SK-N-SH treated with all-trans-retinoic acid at 6 μM for 48 hours (cell line): Measurements from ENCODE around the gene ARHGEF3.

ENCODE experiments used
- PATZ1 ChIP-seq: fragments of 250-450 bp; sonication (Bioruptor Pico); IDR thresholded peaks from 2 replicates; pipeline ENCODE4 v1.8.0; 2020; ENCODE audit warnings: mild to moderate bottlenecking, moderate library complexity, borderline replicate concordance
- POU6F1 ChIP-seq: fragments of 250-450 bp; sonication (Bioruptor Pico); IDR thresholded peaks from 2 replicates; pipeline ENCODE4 v1.8.0; 2021; ENCODE audit warnings: low read depth, mild to moderate bottlenecking, moderate library complexity, borderline replicate concordance
- RARB ChIP-seq: fragments of 250-450 bp; sonication (Bioruptor Pico); IDR thresholded peaks from 2 replicates; pipeline ENCODE4 v1.8.0; 2021; ENCODE audit warnings: mild to moderate bottlenecking, moderate library complexity

GRCh38 chr3:56775445-56775837 lies 26.3 kb downstream of the ARHGEF3 start:
- TF ChIP-seq PATZ1 (CRISPR knock-in tag) (no peak), RARB (no peak), POU6F1 (CRISPR knock-in tag) (no peak)
